HL-60 (cell line): ENCODE measurements around the gene SHISA4.

Experiments
- DNase-seq, 2 experiments: peaks; one replicate each; pipeline ENCODE4 v3.0.0-alpha.2; 2010 to 2020; ENCODE audit warnings: low read depth in 1 of 2, low spot score in 1 of 2
- H3K27ac ChIP-seq: fragments of 250-450 bp; sonication (Bioruptor Pico); replicated peaks from 2 replicates; pipeline ENCODE4 v1.5.1; 2020; ENCODE audit warnings: mild to moderate bottlenecking, moderate library complexity
- H3K27me3 ChIP-seq: fragments of 250-450 bp; sonication (Bioruptor Pico); 2 replicates; pipeline ENCODE4 v1.5.1; 2021; ENCODE audit warnings: mild to moderate bottlenecking, moderate library complexity; ENCODE audit not compliant: insufficient read depth, poor library complexity, severe bottlenecking
- H3K4me3 ChIP-seq: replicated peaks from 2 replicates; pipeline ENCODE4 v1.5.1; 2011; ENCODE audit warnings: mild to moderate bottlenecking, control low read depth, low read length; ENCODE audit not compliant: insufficient read depth
- GABPA ChIP-seq: IDR thresholded peaks from 2 replicates; pipeline ENCODE4 v1.6.1; 2012; ENCODE audit warnings: low read depth
- POLR2AphosphoS5 ChIP-seq: IDR thresholded peaks from 2 replicates; pipeline ENCODE4 v1.6.1; 2012; ENCODE audit warnings: low read depth
- SPI1 ChIP-seq: IDR thresholded peaks from 2 replicates; pipeline ENCODE4 v1.6.1; 2012; ENCODE audit warnings: low read depth, mild to moderate bottlenecking, borderline replicate concordance
- TF ChIP-seq, protein P1 (sequence below): IDR thresholded peaks from 2 replicates; pipeline ENCODE4 v1.6.1; 2012; ENCODE audit warnings: low read depth; ENCODE audit not compliant: insufficient replicate concordance
- TF ChIP-seq, protein P2 (sequence below): IDR thresholded peaks from one replicate; pipeline ENCODE4 v1.5.1; 2011; ENCODE audit warnings: low read length, control low read depth, inconsistent platforms; ENCODE audit not compliant: insufficient read depth

Gene SHISA4

DNA sequence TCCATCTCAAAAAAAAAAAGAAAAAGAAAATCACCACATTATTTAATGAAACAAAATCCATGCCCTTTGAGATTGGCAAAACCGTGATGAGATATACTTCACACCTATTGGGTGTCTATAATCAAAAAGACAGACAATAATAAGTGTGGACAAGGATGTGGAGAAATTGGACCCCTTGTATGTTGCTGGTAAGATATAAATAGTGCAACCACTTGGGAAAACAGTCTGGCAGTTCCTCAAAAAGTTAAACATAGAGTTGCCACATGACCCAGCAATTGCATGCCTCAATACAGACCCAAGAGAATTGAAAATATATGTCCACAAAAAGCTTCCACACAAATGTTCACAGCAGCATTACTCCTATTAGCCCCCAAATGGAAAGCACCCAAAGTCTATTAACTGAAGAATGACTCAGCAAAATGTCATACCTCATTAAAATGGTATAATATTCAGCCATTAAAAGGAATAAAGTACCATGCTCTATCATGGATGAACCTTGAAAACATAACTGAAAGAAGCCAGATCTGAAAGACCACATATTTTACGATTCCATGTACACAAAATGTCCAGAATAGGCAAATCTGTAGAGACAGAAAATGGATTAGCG is 33.4 kb downstream of the SHISA4 start:
- TF ChIP-seq, protein P1, sequence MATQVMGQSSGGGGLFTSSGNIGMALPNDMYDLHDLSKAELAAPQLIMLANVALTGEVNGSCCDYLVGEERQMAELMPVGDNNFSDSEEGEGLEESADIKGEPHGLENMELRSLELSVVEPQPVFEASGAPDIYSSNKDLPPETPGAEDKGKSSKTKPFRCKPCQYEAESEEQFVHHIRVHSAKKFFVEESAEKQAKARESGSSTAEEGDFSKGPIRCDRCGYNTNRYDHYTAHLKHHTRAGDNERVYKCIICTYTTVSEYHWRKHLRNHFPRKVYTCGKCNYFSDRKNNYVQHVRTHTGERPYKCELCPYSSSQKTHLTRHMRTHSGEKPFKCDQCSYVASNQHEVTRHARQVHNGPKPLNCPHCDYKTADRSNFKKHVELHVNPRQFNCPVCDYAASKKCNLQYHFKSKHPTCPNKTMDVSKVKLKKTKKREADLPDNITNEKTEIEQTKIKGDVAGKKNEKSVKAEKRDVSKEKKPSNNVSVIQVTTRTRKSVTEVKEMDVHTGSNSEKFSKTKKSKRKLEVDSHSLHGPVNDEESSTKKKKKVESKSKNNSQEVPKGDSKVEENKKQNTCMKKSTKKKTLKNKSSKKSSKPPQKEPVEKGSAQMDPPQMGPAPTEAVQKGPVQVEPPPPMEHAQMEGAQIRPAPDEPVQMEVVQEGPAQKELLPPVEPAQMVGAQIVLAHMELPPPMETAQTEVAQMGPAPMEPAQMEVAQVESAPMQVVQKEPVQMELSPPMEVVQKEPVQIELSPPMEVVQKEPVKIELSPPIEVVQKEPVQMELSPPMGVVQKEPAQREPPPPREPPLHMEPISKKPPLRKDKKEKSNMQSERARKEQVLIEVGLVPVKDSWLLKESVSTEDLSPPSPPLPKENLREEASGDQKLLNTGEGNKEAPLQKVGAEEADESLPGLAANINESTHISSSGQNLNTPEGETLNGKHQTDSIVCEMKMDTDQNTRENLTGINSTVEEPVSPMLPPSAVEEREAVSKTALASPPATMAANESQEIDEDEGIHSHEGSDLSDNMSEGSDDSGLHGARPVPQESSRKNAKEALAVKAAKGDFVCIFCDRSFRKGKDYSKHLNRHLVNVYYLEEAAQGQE: no peak
- TF ChIP-seq POLR2AphosphoS5 (no peak), SPI1 (no peak), GABPA (no peak)
- TF ChIP-seq, protein P2, sequence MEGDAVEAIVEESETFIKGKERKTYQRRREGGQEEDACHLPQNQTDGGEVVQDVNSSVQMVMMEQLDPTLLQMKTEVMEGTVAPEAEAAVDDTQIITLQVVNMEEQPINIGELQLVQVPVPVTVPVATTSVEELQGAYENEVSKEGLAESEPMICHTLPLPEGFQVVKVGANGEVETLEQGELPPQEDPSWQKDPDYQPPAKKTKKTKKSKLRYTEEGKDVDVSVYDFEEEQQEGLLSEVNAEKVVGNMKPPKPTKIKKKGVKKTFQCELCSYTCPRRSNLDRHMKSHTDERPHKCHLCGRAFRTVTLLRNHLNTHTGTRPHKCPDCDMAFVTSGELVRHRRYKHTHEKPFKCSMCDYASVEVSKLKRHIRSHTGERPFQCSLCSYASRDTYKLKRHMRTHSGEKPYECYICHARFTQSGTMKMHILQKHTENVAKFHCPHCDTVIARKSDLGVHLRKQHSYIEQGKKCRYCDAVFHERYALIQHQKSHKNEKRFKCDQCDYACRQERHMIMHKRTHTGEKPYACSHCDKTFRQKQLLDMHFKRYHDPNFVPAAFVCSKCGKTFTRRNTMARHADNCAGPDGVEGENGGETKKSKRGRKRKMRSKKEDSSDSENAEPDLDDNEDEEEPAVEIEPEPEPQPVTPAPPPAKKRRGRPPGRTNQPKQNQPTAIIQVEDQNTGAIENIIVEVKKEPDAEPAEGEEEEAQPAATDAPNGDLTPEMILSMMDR: no peak
- no peak for DNase-seq
- Histone ChIP-seq H3K4me3 (no peak overlapping the region), H3K27ac (no peak overlapping the region), H3K27me3 (no peaks in the 10 kb centered on the region)

GRCh38 chr1:201925301-201925567 is 36.5 kb downstream of the SHISA4 start:
- no peak overlapping the region for H3K4me3 ChIP-seq
- peaks cover 7% of the 10 kb centered on the region for H3K27me3 ChIP-seq
- TF ChIP-seq POLR2AphosphoS5: no peak
- TF ChIP-seq, protein P1: no peak
- TF ChIP-seq, protein P2: no peak
- TF ChIP-seq SPI1: no peak
- no peak for TF ChIP-seq GABPA
- H3K27ac ChIP-seq: no peak overlapping the region
- DNase-seq: no peak

GRCh38 chr1:201925981-201926645 is 37.4 kb downstream of the SHISA4 start:
- TF ChIP-seq POLR2AphosphoS5 (no peak), SPI1 (no peak), GABPA (no peak)
- TF ChIP-seq, protein P1: no peak
- TF ChIP-seq, protein P2: no peak
- H3K27me3 ChIP-seq: peaks cover 7% of the 10 kb centered on the region
- no peak overlapping the region for H3K27ac ChIP-seq
- no peak for DNase-seq
- H3K4me3 ChIP-seq: no peak overlapping the region
